NCI-H524 treated with DMSO at 0.1 percent for 48 hours (cell line): ENCODE measurements around the gene NTF4.

Experiments
- DNase-seq: peaks from one replicate; lab custom pipeline; 2025; lab: John Stamatoyannopoulos, UW

Gene NTF4

GRCh38 chr19:49064768-49065611 is at the start of gene NTF4:
Gene NTF4 (minus strand): TSS chr19:49064818. CDS start chr19:49061997, 2,821 bp downstream.
- DNase-seq: no peak

DNA sequence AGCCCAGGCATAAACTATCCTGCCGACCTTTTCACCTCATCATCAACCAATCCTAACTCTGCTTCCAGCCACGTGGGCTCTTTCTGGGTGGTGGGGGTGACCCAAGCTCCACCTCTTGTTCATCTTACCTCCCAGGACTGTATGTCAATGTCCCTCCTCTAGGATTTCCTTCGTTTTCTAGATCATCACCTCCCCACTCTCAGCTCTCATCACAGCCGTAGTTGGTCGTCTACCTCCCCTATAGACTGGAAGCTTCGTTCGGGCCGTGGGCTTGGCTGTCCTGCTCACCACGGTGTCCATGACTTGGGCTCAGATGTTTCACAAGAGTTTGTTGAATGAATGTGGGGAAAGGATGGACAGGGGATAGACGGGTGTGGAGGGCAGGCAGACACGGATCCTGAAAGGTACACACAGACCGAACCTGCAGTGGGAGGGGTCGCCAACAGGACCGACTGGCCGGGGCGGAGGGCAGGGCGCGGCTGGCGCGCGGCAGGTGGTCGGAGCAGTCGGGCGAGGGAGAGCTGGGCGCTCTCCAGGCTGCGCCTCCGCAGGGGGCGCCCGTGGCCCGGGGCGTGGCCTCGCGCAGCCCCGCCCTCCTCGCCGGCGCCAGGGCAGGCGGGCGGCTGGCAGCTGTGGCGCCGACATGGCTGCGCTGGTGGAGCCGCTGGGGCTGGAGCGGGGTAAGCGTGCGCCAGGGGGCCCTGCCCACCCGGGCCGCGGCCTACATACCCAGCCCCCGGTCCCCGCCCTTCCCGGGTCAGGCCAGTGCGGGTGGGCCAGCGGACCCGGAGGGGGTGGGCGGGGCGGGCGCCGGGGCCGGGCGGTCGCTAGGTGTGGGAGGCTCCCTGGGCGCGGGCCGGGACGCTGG is 49.4 kb upstream of the NTF4 start, which contains the start of gene LIN7B:
Gene LIN7B (plus strand): TSS at position 609 of the 868 bp plus-strand sequence. CDS start 35 bp downstream, at position 644.
- peak; percentile 66 for DNase-seq

DNA sequence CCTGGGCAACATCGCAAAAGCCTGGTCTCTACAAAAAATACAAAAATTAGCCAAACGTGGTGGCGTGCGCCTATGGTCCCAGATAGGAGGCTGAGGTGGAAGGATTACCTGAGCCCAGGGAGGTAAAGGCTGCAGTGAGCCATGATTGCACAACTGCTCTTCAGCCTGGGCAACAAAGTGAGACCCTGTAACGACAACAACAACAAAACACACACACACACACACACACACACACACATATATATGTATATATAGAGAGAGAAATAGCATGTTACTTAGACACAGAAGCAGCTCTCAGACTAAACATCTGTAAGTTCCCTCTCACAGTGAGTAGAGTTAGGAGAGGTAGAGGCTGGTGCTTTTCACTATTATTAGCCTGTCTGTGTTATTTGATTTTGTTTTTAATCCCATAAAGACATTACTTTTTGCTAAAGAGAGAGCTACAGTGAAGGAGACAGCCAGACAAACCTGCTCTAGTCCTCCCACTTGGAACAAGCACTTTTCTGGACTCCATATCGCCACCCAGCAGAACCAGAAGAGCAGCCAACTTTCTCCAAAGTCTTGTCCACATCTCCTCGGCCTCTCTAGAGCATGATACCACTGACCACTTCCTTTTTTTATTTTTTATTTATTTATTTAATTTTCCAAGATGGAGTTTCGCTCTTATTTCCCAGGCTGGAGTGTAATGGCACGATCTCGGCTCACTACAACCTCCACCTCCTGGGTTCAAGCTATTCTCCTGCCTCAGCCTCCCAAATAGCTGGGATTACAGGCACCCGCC is 46.8 kb upstream of the NTF4 start:
- no peak for DNase-seq

- no peak for DNase-seq
Observed at GRCh38 chr19:49110567-49110966, 45.9 kb upstream of the NTF4 start.

DNA sequence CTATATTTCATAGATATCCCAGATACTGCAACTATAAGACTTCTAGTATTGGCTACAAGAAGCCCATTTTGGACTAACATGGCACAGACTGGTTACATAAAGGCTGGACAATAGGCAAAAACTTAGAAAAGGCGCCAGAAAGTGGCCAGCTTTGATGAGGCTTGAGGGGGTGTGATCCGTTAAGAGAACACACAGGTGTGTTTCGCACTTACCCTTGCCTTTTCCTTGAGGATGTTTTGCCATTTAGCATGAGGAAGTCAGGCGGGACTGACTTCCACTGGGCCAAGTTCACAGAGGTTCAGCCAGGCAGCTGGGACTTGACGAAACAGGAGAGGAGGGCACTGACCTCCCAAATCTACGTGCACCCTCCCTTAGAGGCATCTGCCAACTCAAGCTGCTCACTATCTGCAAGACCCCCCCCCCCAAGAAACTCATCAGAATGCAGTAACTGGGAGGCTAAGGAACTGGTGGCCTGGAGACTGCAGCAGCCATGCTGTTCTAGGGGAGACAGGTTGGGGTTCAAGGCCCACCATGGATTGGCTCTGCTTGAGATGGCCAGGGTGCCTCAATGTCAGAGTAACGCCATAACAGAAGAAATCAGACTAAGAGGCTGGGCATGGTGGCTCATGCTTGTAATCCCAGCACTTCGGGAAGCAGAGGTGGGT is 45.1 kb upstream of the NTF4 start:
- DNase-seq: no peak

- DNase-seq: no peak
Observed at GRCh38 chr19:49109051-49109450, 44.4 kb upstream of the NTF4 start.

DNA sequence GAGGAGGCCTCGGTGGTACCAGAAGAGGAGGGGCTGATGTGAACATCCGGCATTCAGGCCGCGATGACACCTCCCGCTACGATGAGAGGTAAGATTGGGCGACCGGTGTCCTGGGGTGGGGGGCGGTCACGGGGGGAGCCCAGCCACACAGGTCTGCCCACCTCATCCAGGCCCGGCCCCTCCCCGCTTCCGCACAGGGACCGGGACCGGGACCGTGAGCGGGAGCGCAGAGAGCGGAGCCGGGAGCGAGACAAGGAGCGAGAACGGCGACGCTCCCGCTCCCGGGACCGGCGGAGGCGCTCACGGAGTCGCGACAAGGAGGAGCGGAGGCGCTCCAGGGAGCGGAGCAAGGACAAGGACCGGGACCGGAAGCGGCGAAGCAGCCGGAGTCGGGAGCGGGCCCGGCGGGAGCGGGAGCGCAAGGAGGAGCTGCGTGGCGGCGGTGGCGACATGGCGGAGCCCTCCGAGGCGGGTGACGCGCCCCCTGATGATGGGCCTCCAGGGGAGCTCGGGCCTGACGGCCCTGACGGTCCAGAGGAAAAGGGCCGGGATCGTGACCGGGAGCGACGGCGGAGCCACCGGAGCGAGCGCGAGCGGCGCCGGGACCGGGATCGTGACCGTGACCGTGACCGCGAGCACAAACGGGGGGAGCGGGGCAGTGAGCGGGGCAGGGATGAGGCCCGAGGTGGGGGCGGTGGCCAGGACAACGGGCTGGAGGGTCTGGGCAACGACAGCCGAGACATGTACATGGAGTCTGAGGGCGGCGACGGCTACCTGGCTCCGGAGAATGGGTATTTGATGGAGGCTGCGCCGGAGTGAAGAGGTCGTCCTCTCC is 43.2 kb upstream of the NTF4 start:
- DNase-seq: no peak

DNA sequence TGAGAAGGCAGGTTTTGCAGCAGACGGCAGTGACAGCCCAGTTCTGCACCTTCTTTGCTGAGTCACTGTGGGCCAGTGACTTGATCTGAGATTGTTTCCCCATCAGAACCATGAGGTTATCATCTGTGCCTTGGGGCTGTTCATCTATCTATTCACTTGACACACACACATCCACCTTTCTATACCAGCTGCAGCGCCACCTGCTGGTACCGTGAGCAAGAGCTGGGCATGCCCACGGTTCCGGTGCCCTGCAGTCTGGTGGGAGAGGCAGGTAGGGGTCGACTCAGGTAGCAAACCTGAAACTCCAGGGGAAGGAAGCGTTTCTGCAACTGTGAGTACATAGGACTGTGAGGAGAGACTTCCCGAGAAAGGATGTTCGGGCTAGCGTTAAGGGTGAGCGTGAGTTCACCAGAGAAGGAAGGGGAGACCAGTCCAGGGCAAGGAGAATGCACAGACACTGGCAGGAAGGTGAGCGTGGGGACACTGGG is 42.1 kb upstream of the NTF4 start:
- DNase-seq: no peak

GRCh38 chr19:49104229-49104864 is 39.7 kb upstream of the NTF4 start:
- peak; percentile 93 for DNase-seq

- DNase-seq: no peak
Observed at GRCh38 chr19:49103331-49104085, 38.9 kb upstream of the NTF4 start.

- no peak for DNase-seq
Observed at GRCh38 chr19:49102303-49102702, 37.7 kb upstream of the NTF4 start.

GRCh38 chr19:49101160-49101559 is 36.5 kb upstream of the NTF4 start:
- DNase-seq: no peak

DNA sequence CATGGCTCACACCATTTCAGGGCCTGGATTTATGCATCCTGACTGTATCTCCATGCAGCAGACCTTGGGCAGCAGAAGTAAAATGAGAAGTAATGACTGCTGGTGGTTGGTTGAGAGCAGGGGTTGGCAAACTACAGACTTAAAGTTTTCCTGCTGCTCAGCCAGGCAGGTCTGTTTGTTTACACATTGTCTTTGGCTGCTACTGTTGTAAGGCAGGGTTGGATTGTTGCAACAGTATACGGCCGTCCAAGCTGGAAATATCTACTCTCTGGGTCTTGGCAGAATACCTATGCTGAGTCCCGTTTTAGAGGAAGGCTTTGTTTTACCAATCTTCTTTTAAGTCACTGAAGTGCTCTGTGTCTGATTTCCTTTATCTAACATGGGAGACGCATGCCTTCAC is 34.2 kb upstream of the NTF4 start:
- no peak for DNase-seq

- DNase-seq: no peak
Observed at GRCh38 chr19:49097453-49098288, 33.1 kb upstream of the NTF4 start.

DNA sequence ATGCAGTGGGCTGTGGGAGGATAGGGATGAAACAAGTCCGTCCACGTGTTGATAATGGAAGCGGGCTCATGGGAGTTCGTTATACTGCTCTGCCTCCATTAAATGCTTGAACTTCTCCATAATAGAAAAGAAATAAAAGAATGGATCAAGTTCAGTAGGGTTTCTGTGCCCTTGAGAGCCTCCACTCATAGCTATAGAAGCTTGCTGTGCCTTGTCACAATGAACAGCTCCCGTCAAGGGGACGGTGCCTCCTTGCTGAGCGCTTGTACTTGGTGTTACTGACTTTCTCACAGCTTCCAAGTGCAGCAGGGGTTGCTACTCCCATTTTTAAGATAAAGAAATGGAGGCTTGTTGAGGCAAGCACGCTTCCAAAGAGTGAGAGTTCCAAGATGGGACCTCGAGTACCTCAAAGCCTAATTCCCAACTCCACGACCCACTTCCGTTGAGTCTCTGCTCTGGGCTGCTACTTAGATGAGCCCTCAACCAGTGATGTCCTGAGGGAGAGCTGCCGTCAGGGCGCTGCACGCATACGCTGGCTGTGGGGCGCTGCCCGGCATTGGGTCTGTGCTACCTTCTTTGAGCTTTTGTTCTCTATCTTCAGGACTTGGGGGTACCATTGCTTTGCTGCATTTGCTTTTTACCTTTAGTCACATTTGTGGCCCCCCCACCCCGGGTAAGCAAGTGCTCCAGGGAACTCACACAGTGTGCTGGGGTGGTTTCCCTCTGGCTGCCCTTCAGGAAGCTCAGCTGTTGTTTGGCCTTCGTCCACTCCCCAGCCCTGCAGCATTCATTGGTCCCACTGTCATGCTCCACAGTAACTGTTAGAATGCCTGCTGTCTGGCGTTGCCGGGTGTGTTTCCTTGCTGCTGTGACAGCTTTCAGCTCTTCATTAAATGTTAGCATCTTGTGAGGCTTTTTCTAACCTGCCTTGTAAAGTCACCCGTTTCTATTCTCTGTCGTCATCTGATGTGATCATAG is 30.2 kb upstream of the NTF4 start:
- no peak for DNase-seq

- DNase-seq: no peak
Observed at GRCh38 chr19:49092686-49093085, 28.1 kb upstream of the NTF4 start.

- DNase-seq: no peak
Observed at GRCh38 chr19:49091391-49092038, 26.9 kb upstream of the NTF4 start.
